Stomach (tissue), 4 donors: ENCODE data around the gene KSR2.

Experiments used
- CTCF ChIP-seq, 7 experiments: fragments of 450-650 bp in 4 of 7; fragments of 200-600 bp in 3 of 7; sonication (generic) in 3 of 7; IDR thresholded peaks; one replicate each; pipeline ENCODE4 v1.5.1; 2016 to 2019; ENCODE audit warnings: antibody characterized with exemption in 7 of 7, control low read depth in 2 of 7, mild to moderate bottlenecking in 1 of 7
- EP300 ChIP-seq: sonication (generic); formaldehyde crosslinking; IDR thresholded peaks from one replicate; pipeline ENCODE4 v1.6.1; 2017; ENCODE audit warnings: antibody characterized with exemption

GRCh38 chr12:117476341-117476740 is 492.4 kb downstream of the KSR2 start:
- TF ChIP-seq CTCF (IDR thresholded peaks at IDR 0.05), result no peak
- TF ChIP-seq EP300, result no peak
